ENCODE data around the gene C1orf141. TPM values are rescaled to one million over a fixed set of nuclear protein-coding genes. Genes with fewer than 3 reads are reported as not detected.

The C1orf141 gene
- not detected for polyA plus RNA-seq

- Mint-ChIP-seq H3K36me3 (no peaks in the 10 kb centered on the region), H3K4me3 (peak within 1 kb of the TSS; percentile 24 to 91 (median 78)), H3K4me1 (peaks cover 1 to 8% (median 6%) of the 10 kb centered on the region in 3 donors), H3K27ac (no peak within 1 kb of the TSS), H3K9me3 (no peaks in the 10 kb centered on the region), H3K27me3 (peaks cover 8% of the 10 kb centered on the region)
These were observed at the start of gene C1orf141 for GRCh38 chr1:67134695-67135094. C1orf141 (minus strand) TSS chr1:67134970; CDS start chr1:67127240, 7,730 bp downstream.

GRCh38 chr1:67175530-67176087 is 40.8 kb upstream of the C1orf141 start:
- Mint-ChIP-seq H3K27me3 (peaks cover 2% of the 10 kb centered on the region), H3K4me1 (peaks cover 0 to 2% (median 0%) of the 10 kb centered on the region in 3 donors), H3K4me3 (no peak overlapping the region), H3K9me3 (no peaks in the 10 kb centered on the region), H3K36me3 (no peaks in the 10 kb centered on the region), H3K27ac (no peak overlapping the region)

- Mint-ChIP-seq H3K4me3 (peak overlapping the region in 1 of 4 donors; percentile 44), H3K27ac (no peak overlapping the region), H3K4me1 (peaks cover 0 to 2% (median 0%) of the 10 kb centered on the region in 3 donors), H3K36me3 (no peaks in the 10 kb centered on the region), H3K9me3 (no peaks in the 10 kb centered on the region), H3K27me3 (peaks cover 2% of the 10 kb centered on the region)
These were observed 40.0 kb upstream of the C1orf141 start for GRCh38 chr1:67174716-67175284.

DNA sequence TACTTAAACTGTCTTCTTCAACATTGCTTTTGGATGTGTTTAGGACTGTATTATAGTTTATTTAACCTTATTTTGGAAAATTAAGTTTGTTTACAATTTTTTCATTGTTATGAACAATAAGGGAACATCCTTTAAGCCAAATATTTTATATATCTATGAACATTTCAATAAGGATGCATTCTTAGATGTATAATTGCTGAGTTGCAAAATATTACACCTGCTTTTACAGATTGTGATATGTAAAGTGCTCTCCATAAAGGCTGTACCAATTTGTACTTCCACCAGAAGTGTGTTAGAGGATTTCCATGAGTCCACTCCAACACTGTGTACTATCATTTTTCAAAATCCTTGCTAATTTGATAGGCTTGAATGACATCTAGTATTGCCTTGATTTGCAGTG is 39.2 kb upstream of the C1orf141 start:
- Mint-ChIP-seq H3K27me3 (peaks cover 2% of the 10 kb centered on the region), H3K27ac (no peak overlapping the region), H3K36me3 (no peaks in the 10 kb centered on the region), H3K9me3 (no peaks in the 10 kb centered on the region), H3K4me3 (no peak overlapping the region), H3K4me1 (peaks cover 0 to 2% (median 0%) of the 10 kb centered on the region in 3 donors)

DNA sequence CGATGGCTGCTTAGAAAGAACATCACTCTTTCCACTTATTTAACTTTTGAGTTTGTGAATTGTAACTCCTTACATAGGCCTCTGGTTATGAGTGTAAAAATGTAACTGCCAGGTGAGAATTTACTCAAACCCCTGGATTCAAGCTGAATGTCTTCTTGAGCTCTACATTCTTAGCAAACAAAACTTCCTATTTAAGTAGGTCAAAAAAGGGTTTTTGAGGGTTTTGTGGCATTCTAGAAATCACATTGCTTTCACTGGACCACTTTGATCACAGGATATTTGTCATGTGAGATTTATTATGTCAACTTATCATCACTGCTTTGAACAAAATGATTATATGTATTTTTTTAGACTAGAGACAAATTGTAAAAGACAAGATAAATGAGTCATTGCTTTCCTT is 37.2 kb upstream of the C1orf141 start:
- H3K27ac Mint-ChIP-seq, result peak overlapping the region in 1 of 3 donors; percentile 48
- H3K4me1 Mint-ChIP-seq, result peaks cover 0 to 2% (median 0%) of the 10 kb centered on the region in 3 donors
- H3K4me3 Mint-ChIP-seq, result no peak overlapping the region
- H3K36me3 Mint-ChIP-seq, result no peaks in the 10 kb centered on the region
- no peaks in the 10 kb centered on the region for H3K9me3 Mint-ChIP-seq
- H3K27me3 Mint-ChIP-seq, result peaks cover 1% of the 10 kb centered on the region

GRCh38 chr1:67171574-67171955 is 36.8 kb upstream of the C1orf141 start:
- H3K4me1 Mint-ChIP-seq, result peaks cover 0 to 2% (median 0%) of the 10 kb centered on the region in 3 donors
- no peaks in the 10 kb centered on the region for H3K9me3 Mint-ChIP-seq
- H3K27ac Mint-ChIP-seq, result no peak overlapping the region
- H3K27me3 Mint-ChIP-seq, result peaks cover 1% of the 10 kb centered on the region
- no peaks in the 10 kb centered on the region for H3K36me3 Mint-ChIP-seq
- H3K4me3 Mint-ChIP-seq, result no peak overlapping the region

DNA sequence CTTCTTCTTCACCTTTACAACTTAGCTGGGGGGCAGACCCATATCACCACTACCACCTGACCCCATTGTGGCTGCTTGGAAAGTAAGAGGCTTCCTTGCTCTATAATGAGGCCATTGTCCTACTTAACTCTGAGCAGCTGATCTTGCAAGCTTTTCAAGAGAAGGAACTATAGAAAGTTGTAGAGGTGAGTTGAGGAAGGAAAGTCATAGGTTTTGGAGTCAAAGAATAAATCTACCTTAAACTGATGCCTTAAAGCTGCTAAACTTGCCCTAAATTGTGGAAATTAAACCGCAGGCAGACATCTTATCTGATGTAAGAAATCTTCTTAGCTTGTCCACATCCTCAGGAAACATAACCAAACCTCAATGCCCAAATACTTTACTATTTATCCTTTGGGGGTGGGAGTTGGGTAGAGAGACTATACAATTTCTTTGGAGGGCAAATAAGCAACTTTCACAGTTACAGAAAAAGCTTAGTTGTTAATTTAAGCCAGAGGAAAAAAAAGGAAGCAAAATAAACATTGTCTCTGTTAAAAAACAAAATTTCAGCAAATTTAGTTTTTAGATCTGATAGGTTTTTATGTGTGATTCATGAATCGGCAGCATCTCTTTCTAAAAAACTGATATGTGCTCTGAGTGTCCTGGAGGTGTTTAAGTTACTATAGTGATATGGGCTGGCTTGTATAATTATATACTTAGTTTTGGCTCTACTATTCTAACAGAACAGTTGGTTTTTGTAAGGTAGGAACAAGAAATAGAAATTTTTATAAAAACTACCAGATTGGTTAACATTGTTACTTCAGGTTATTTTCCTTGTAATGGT is 36.2 kb upstream of the C1orf141 start:
- Mint-ChIP-seq H3K36me3 (no peaks in the 10 kb centered on the region), H3K4me1 (peaks cover 0 to 4% (median 2%) of the 10 kb centered on the region in 3 donors), H3K4me3 (peak overlapping the region in 1 of 4 donors; percentile 68), H3K9me3 (no peaks in the 10 kb centered on the region), H3K27ac (no peak overlapping the region), H3K27me3 (peaks cover 1% of the 10 kb centered on the region)

- Mint-ChIP-seq H3K4me1 (peaks cover 0 to 4% (median 1%) of the 10 kb centered on the region in 3 donors), H3K27me3 (peaks cover 1% of the 10 kb centered on the region), H3K36me3 (no peaks in the 10 kb centered on the region), H3K4me3 (no peak overlapping the region), H3K27ac (no peak overlapping the region), H3K9me3 (peaks cover 2 to 4% (median 4%) of the 10 kb centered on the region in 3 donors)
These were observed 35.2 kb upstream of the C1orf141 start for GRCh38 chr1:67169932-67170331.

DNA sequence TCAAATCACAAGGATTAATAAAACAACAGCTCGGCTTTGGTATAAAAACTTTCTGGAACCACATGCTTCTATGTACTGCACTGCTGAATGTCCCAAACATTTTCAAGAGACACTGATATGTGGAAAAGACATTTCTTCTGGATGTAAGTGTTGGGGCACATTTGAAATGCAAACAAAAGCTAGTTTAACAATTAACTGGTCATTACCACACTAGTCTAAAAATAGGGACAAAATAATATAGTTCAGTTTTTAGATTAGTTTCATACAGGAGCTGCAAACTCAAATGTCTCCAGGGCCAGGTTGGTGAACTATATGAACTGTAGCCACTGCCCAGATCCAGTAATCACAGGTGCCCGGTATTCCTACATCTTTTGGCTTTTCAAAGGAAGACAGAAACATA is 34.7 kb upstream of the C1orf141 start:
- Mint-ChIP-seq H3K4me3 (no peak overlapping the region), H3K27me3 (peaks cover 3% of the 10 kb centered on the region), H3K36me3 (no peaks in the 10 kb centered on the region), H3K4me1 (peaks cover 0 to 4% (median 1%) of the 10 kb centered on the region in 3 donors), H3K27ac (no peak overlapping the region), H3K9me3 (peaks cover 2 to 4% (median 4%) of the 10 kb centered on the region in 3 donors)

DNA sequence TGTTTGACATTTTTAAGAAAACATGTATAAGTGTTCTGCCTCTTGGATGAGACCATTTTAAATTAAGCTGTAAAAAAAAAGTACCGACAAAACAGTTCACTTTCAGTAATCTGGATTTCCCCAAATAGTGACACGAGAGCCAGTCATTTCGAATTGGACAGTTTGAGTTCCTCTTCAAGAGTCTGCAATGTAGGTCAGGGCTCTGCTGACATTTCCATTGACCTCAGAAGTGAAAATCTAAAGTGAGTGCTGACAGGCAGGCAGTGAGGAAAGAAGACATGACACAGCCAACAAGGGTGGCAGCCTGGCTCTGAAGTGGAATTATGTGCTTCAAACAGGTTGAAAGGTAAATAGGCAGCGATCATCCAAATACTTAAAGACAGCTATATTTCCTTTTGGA is 31.4 kb upstream of the C1orf141 start, which contains the start of gene IL23R:
Gene IL23R (plus strand): TSS at position 259 of the 400 bp plus-strand sequence. CDS start 1,667 bp downstream, outside the sequence.
- Mint-ChIP-seq H3K27ac (no peak within 1 kb of the TSS), H3K4me3 (peak within 1 kb of the TSS in 1 of 4 donors; percentile 44), H3K9me3 (peaks cover 2 to 4% (median 4%) of the 10 kb centered on the region in 3 donors), H3K4me1 (peaks cover 0 to 4% (median 1%) of the 10 kb centered on the region in 3 donors), H3K36me3 (no peaks in the 10 kb centered on the region), H3K27me3 (peaks cover 3% of the 10 kb centered on the region)

DNA sequence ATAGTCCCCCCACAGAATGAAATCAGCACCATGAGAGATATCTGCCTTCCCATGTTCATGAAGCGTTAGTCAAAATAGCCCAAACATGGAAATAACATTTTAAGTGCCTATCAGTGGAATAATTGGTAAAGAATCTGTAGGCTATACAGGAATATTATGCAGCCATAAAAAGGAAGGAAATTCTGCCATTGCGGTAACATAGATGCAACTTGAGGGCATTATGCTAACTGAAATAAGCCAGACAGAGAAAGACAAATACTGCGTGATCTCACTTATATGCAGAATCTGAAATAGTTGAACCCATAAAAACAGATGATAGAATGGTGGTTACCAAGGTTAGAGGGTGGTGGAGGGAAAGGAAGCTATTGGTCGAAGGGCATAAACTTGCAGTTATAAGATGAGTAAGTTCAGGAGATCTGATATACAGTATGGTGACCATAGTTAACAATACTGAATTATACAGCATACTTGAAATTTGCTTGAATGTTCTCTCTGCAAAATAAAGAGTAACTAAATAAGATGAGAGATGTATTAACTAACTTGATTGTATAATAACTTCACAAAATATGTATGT is 30.8 kb upstream of the C1orf141 start:
- no peak overlapping the region for H3K4me3 Mint-ChIP-seq
- H3K27ac Mint-ChIP-seq, result no peak overlapping the region
- peaks cover 0 to 4% (median 1%) of the 10 kb centered on the region in 3 donors for H3K4me1 Mint-ChIP-seq
- H3K27me3 Mint-ChIP-seq, result peaks cover 3% of the 10 kb centered on the region
- H3K36me3 Mint-ChIP-seq, result no peaks in the 10 kb centered on the region
- peaks cover 2 to 4% (median 4%) of the 10 kb centered on the region in 3 donors for H3K9me3 Mint-ChIP-seq

DNA sequence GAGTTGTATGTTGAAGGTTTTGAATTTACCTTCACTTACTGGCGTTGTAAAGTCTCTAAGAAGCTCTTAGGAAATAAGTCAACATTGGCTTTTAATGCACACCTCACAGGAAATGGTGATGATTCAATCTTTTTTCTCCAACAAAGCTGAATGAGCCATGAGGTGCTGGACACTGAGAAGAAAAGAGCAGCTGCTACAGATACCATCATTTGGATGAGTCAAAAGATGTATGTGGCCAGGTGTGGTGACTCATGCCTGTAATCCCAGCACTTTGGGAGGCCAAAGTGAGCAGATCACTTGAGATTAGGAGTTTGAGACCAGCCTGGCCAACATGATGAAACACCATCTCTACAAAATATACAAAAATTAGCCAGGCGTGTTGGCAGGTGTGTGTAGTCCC is 28.2 kb upstream of the C1orf141 start:
- H3K4me1 Mint-ChIP-seq, result peaks cover 0 to 4% (median 1%) of the 10 kb centered on the region in 3 donors
- peaks cover 3 to 4% (median 4%) of the 10 kb centered on the region in 3 donors for H3K9me3 Mint-ChIP-seq
- H3K4me3 Mint-ChIP-seq, result no peak overlapping the region
- H3K36me3 Mint-ChIP-seq, result no peaks in the 10 kb centered on the region
- H3K27me3 Mint-ChIP-seq, result peaks cover 4% of the 10 kb centered on the region
- H3K27ac Mint-ChIP-seq, result no peak overlapping the region

DNA sequence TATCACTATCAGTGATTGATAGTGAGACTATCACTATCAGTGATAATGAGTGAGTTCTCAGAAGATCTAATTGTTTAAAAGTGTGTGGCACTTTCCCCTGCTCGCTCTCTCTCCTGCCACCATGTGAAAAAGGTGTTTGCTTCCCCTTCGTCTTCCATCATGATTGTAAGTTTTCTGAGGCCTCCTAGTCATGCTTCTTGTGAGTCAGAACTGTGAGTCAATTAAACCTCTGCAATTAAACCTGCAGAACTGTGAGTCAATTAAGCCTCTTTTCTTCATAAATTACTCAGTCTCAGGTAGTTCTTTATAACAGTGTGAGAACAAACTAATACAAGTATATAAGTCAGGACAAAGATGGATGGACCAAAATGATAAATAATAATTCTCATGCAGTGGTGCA is 24.5 kb upstream of the C1orf141 start:
- H3K4me1 Mint-ChIP-seq, result no peaks in the 10 kb centered on the region
- no peak overlapping the region for H3K27ac Mint-ChIP-seq
- H3K36me3 Mint-ChIP-seq, result no peaks in the 10 kb centered on the region
- H3K9me3 Mint-ChIP-seq, result peaks cover 0 to 2% (median 0%) of the 10 kb centered on the region in 3 donors
- H3K4me3 Mint-ChIP-seq, result no peak overlapping the region
- peaks cover 15% of the 10 kb centered on the region for H3K27me3 Mint-ChIP-seq

DNA sequence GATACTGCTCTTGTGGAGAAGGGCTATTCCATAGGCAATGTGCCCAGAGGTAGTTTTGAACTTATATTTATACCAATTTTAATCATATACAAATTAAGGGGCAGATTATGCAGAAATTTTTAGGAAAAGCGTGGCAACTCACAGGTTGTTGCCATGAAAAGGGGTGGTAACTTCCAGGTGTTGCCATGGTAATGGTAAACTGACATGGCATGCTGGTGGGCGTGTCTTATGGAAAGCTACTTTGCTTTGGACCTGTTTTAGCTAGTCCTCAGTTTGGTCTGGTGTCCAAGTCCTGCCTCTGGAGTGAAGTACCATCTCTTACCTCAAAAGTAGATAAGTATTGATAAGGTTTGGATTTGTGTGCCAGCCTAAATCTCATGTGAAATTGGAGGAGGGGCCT is 23.6 kb upstream of the C1orf141 start:
- peaks cover 17% of the 10 kb centered on the region for H3K27me3 Mint-ChIP-seq
- no peaks in the 10 kb centered on the region for H3K4me1 Mint-ChIP-seq
- peaks cover 0 to 2% (median 0%) of the 10 kb centered on the region in 3 donors for H3K9me3 Mint-ChIP-seq
- no peak overlapping the region for H3K27ac Mint-ChIP-seq
- H3K4me3 Mint-ChIP-seq, result no peak overlapping the region
- no peaks in the 10 kb centered on the region for H3K36me3 Mint-ChIP-seq

- no peaks in the 10 kb centered on the region for H3K36me3 Mint-ChIP-seq
- peaks cover 4 to 7% (median 5%) of the 10 kb centered on the region in 3 donors for H3K4me1 Mint-ChIP-seq
- no peaks in the 10 kb centered on the region for H3K9me3 Mint-ChIP-seq
- H3K27me3 Mint-ChIP-seq, result peaks cover 17% of the 10 kb centered on the region
- no peak overlapping the region for H3K27ac Mint-ChIP-seq
- no peak overlapping the region for H3K4me3 Mint-ChIP-seq
These were observed 16.2 kb upstream of the C1orf141 start for GRCh38 chr1:67150931-67151330.

Measured in IgD-negative memory B cell (primary cell).